ENCODE results near the gene LMO7.

Gene LMO7

GRCh38 chr13:75749407-75749806 is 113.3 kb downstream of the LMO7 start:
- DNase-seq: no peak

- DNase-seq: no peak
Observed at GRCh38 chr13:75751350-75751749, 115.2 kb downstream of the LMO7 start.

- no peak for DNase-seq
Observed at GRCh38 chr13:75752826-75753225, 116.7 kb downstream of the LMO7 start.

- DNase-seq: no peak
Observed at GRCh38 chr13:75754936-75755335, 118.8 kb downstream of the LMO7 start.

GRCh38 chr13:75757336-75757735 is 121.2 kb downstream of the LMO7 start:
- no peak for DNase-seq

- DNase-seq: no peak
Observed at GRCh38 chr13:75759531-75759930, 123.4 kb downstream of the LMO7 start.

- peak; percentile 38 for DNase-seq
Observed at GRCh38 chr13:75760131-75761021, 124.2 kb downstream of the LMO7 start.

- DNase-seq: peak; percentile 35
Observed at GRCh38 chr13:75761369-75761768, 125.2 kb downstream of the LMO7 start.

GRCh38 chr13:75762076-75762937 is 126.2 kb downstream of the LMO7 start:
- peak; percentile 42 for DNase-seq

GRCh38 chr13:75762955-75763354 is 126.8 kb downstream of the LMO7 start:
- DNase-seq: no peak

GRCh38 chr13:75763512-75763911 is 127.4 kb downstream of the LMO7 start:
- DNase-seq: no peak

GRCh38 chr13:75764251-75764925 is 128.3 kb downstream of the LMO7 start:
- DNase-seq: no peak

GRCh38 chr13:75764926-75765310 is 128.8 kb downstream of the LMO7 start:
- no peak for DNase-seq

- no peak for DNase-seq
Observed at GRCh38 chr13:75766636-75767035, 130.5 kb downstream of the LMO7 start.

- DNase-seq: no peak
Observed at GRCh38 chr13:75769141-75769905, 133.2 kb downstream of the LMO7 start.

GRCh38 chr13:75770164-75770563 is 134.0 kb downstream of the LMO7 start:
- no peak for DNase-seq

- DNase-seq: no peak
Observed at GRCh38 chr13:75770592-75771011, 134.5 kb downstream of the LMO7 start.

GRCh38 chr13:75771226-75771625 is 135.1 kb downstream of the LMO7 start:
- no peak for DNase-seq

- DNase-seq: no peak
Observed at GRCh38 chr13:75771818-75772217, 135.7 kb downstream of the LMO7 start.

- no peak for DNase-seq
Observed at GRCh38 chr13:75774176-75774575, 138.0 kb downstream of the LMO7 start.

GRCh38 chr13:75776550-75776949 is 140.4 kb downstream of the LMO7 start:
- no peak for DNase-seq

GRCh38 chr13:75779393-75779792 is 143.3 kb downstream of the LMO7 start:
- DNase-seq: no peak

Measured in KG1 (cell line).